ENCODE data around the gene PBLD.
"Not testable (repeated sequence)": the region's sequence is repeated elsewhere in the genome, so short reads cannot be mapped to it uniquely, and the experiment has no call there.

PBLD gene

DNA sequence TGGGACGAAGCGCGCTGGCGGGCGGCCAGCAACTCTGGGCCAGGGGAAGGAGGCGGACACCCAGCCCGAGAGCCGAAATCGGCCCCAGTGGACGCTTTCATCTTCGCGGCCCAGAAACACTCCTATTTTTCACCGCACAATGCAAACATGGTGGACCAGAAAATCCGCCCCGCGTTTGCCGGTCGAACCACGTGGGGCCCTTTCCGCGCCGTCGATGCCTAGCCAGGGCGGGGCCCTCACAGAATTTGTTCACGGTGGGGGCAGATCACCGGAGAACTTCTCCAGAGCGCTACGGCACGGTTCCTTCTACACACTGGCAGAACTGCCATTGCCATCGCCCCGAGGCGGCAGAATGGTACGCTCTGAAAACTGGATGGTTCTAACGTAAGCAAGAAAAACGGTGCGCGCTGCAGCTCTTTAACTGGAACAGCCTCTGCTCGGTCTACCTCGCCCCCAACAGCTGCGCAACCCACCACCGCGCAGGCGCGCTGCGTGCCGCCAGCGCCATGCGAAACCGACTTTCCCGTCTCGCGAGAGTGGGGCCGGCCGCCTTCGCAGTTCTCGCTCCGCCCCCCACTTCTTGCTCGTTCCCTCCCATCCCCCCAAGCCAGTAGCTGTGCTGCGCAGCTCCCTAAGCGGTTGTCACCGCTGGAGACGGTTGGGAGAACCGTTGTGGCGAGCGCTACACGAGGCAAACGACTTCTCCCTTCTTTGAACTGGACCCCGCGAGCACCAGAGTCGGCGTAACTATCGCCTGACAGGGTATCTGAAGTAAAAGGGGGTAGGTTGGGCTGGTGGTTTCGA, 1.1 kb downstream of the PBLD start, which contains the start of gene HNRNPH3:
HNRNPH3 (plus strand) TSS at position 610 of the 804 bp plus-strand sequence. CDS start 5,158 bp downstream, outside the sequence.
- peak; percentile 81 to 98 (median 95) for DNase-seq

DNA sequence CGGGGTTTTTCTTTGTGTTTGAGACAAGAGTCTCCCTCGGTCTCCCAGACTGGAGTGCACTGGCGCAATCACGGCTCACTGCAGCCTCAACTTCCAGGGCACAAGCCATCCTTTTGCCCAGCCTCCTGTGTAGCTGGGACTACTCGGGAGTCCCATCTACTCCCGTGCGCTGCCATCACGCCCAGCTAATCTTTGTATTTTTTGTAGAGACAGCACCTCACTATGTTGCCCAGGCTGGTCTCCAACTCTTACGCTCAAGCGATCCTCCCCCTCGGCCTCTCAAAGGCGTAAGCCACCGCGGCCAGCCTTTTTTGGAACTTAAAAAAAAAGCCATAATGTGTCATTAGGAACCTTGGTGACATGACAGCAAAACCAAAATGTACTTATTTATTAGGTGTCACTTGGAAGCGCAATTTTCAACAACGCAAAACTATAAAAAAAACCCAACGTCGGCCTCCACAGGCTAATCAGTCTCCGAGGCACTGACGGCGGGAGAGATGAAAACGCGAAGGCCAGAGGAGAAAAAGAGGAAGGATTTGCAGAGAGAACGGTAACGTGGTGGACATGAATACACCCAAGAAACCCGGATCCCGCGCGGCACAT, 1.8 kb downstream of the PBLD start:
- DNase-seq: peak in 30 of 51 donors; percentile 8 to 89 (median 38)

DNA sequence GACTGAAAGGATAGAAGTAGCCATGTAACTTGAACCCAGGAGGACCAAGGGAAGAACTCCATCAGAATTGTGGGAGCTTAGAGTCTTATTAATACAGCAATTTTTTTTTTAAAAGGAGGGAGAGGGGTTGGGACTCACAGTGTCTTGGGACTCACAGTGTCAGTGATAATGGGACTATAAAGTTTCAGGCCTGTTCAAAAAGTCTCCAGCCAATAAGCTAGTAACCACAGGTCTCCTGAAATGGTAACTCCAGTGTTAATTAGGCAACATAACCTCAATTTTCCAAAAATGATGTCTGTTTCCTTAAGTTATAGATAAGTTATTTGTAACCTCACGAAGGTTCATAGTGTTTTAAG, 3.2 kb downstream of the PBLD start:
- no peak for DNase-seq

DNA sequence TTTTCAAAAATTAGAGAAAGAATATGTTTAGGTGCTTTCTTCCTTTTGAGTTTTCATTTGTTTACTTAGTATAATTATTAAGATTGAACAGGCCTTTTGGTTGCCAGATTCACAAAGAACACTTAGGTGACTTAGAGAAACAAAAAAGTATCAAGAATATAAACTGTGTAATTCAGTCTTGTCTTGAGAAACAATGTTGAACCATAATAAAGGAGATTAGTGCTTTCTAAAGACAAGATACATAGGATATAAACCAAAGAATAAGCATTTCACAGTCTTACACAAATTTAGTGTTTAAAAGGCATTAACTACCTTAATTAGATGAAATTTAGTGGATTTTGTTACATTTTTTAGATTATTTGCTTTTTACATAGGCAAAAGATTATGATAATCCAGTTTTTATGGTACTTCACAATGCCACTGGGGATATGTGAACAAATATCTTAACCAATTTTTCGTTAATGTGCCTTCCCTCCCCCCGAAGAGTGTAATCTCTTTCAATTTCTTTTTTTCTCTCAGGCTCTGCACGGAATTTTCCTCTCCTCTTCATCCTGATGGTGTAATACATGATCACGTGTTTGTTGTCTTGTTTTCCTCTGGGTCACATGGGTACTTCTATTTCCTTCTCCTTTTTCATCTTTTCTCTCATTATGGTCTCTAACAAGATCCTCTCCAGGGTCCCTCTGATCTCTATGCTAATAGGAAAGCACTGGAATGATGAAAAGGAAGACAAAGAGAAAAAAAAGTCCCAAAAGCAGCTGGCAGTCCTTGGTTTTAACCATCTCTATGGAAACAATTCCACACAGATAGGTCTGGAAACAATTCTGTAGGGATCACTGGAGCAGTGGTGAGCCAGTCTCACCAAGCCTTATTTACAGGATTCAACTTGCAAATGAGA, 4.6 kb downstream of the PBLD start:
- peak in 9 of 51 donors; percentile 8 to 89 (median 42) for DNase-seq

DNA sequence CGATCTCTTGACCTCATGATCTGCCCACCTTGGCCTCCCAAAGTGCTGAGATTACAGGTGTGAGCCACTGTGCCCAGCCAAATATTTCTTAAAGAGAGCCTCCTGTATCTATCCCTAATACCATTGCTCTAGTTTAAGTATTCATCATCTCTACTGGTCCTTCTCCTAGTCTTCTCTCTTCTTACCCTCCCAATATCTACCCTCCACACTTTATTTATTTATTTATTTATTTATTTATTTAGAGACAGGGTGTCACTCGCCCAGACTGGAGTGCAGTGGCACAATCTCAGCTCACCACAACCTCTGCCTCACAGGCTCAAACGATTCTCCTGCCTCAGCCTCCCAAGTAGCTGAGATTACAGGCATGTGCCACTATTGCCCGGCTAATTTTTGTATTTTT, 8.3 kb downstream of the PBLD start:
- DNase-seq: not testable (repeated sequence)

DNA sequence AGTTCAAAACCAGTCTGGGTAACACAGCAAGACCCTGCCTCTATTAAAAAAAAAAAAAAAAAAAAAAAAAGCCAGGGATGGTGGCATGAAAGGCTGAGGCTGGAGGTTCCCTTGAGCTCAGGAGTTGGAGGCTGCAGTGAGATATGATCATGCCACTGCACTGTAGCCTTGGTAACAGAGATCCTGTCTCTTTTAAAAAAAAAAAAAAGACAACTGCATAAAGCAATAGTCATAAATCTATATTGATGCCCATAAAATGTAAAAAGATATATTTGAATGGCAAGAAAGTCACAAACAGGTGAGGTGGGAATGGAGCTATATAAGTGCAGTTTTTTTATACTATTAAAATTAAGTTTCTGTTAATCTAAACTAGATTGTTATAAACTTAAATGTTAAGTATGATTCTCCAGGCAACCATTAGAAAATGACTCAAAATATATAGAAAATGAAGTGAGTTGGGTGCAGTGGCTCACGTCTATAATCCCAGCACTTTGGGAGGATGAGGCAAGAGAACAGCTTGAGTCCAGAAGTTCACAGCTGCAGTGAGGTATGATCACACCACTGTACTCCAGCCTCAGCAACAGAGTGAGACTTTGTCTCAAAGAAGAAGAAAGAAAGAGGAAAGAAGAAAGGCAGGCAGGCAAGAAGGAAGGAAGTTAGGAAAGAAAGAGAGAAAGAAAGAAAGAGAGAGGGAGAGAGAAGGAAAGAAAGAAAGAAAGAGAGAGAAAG, 14.2 kb downstream of the PBLD start:
- DNase-seq: no peak

DNA sequence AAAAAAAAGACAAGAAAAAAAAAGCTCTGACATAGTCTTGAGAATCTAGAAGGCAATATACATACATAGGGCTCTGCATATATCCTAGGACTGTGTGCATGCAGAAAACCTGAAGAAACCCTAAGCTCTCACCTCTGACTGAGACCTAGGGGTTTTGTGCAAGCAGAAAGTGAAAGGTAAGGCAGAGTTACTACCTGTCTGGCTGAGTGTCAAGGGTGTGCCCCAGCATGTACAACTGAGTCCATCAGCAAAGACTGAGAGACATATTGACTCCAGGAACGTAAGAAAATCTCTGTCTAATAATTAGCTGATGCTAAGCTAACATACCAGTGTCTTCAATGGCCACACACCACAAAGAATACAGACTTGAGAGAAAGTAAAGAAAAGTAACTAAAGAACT, 17.1 kb downstream of the PBLD start:
- no peak for DNase-seq

DNA sequence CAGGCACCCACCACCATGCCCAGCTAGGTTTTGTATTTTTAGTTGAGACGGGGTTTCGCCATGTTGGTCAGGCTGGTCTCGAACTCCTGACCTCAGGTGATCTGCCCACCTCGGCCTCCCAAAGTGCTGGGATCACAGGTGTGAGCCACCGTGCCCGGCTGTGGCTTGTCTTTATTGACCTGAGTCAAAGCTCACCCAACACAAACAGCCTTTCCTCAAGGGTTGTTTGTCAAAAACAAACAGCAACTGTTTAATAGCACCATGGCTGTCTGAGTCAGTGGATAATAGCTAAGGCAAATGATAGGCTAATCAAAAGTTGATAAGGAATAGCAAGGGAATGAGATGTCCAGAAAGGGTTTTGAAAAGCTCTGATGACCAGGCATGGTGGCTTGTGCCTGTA, 17.8 kb downstream of the PBLD start:
- not testable (repeated sequence) for DNase-seq

DNA sequence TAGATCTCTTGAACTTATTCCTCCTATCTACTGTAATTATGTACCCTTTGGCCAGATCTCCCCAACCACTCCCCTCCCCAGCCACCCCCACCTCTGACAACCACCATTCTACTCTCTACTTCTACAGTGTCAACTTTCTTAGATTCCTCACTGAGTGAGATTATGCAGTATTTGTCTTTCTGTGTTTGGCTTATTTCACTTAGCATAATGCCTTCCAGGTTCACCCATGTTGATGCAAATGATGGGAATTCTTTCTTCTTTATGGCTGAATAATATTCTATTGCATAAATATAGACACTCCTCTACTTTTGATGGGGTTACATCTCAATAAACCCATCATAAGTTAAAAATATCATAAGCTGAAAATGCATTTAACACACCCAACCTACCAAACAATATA, 22.2 kb downstream of the PBLD start:
- DNase-seq: no peak

DNA sequence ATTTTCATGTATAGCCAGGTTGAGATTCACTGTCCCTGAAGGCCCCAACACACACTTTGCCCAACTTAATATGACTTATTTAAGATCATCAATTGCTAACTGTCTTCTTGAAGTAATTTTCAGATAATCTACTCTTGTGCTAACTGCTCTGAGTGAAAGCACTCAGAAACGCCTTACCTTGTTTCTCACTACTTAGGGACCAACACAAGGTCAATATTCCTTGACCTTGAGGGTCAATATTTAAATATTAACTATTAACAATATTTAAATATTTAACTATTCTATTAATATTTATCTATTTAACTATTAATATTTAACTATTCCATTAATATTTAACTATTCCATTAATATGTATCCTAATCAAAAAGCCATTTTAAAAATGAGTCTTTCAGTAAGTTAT, 26.9 kb downstream of the PBLD start:
- DNase-seq: no peak

DNA sequence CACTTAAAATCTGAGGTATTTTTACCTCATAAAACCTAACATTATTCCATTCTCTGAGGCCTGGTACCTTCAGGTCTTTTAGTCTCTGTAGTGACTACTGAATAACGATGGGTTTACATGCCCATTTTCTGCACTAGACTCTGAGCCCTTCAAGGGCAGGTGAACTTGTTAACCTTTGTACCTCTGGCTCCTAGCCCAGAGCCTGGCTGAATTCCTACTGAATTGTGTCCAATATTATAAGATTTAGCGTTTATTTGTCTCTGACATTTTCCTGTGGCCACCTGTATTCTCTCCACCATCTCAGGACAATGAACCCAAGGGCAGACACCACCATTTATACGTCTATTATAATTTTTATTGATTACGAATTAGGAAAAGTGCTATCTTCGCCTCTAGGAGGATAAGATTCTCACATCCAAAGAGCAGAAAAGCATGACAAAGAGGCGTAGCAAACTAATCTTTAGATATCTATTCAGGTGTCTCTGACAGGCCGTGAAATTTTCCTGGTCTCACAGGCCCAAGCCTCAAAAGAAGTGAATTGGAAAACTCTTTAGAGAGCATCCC, 28.8 kb downstream of the PBLD start:
- DNase-seq: no peak

DNA sequence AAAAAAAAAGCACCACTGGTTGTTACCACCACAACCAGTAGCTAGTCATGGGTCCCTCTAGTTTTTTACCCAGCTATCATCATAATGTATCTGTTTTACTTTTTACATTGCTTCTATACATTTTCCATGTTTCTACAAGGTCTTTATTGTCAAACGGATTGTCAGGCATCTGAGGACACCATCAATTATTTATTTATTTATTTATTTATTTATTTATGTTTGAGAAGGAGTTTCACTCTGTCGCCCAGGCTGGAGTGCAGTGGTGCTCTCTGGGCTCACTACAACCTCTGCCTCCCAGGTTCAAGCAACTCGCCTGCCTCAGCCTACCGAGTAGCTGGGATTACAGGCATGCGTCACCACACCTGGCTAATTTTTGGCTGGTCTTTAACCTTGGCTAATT, 29.9 kb downstream of the PBLD start:
- DNase-seq: no peak

DNA sequence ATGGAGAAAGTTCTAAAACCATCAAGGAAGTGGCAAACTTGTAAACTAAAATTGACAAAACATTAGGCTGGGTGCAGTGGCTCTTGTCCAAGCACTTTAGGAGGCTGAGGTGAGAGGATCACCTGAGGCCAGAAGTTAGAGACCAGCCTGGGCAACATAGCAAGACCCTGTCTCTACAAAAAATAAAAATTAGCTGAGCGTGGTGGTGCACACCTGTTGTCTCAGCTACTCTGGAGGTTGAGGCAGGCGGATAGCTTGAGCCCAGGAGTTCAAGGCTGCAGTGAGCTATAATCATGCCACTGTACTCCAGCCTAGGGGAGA, 30.3 kb downstream of the PBLD start:
- DNase-seq: no peak

DNA sequence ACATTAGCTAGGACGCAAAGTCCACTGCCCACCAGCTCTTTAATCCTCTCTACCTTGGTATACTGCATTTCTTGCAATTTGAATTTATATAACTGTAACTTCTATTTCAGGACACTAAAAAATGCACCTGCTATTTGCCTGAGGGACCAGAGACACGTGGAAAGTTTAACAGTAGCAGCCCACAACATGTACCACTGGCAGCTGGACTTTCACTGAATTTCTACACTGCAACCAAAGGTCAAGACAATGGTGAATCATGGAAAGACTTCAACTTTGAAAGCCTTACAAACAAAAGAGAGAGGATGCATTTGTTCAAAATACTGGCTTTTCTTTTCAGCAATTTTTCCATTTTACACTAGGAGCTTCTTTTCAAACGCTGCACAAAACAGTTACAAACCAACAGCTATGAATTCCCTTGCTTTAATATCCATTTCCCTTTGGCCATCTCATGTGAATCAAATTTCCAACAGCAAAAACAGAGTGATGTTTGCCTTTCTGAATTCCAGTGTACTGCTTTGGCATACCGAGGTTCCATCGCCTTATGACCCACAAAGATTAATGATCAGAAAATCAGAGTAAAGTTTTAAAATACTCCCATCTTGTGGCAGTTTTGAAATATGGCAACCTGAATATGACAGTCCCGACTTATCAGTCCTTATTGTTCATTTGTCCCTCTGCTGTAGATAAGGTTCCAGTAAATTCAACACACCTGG, 30.8 kb downstream of the PBLD start:
- DNase-seq: peak in 2 of 51 donors; percentile 4 to 37

DNA sequence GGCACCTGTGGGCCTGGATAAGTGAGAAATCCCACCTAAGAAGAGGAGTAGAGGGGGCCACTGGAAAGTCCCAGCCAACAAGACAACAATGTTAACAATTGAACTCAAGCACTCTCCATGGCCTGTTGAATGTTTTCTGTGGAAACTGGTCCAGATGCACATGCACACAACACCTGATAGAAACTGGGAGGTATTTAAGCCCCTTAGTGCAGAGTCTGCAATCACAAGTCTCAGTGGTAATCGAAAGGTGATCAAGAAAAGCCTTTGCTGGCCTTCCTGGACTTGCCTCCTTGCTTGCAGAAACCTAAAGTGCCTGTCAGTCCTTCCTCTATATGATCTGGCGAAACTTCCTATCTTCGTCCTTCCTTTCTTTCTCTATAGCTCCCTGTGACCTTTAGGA, 31.4 kb downstream of the PBLD start:
- DNase-seq: no peak

DNA sequence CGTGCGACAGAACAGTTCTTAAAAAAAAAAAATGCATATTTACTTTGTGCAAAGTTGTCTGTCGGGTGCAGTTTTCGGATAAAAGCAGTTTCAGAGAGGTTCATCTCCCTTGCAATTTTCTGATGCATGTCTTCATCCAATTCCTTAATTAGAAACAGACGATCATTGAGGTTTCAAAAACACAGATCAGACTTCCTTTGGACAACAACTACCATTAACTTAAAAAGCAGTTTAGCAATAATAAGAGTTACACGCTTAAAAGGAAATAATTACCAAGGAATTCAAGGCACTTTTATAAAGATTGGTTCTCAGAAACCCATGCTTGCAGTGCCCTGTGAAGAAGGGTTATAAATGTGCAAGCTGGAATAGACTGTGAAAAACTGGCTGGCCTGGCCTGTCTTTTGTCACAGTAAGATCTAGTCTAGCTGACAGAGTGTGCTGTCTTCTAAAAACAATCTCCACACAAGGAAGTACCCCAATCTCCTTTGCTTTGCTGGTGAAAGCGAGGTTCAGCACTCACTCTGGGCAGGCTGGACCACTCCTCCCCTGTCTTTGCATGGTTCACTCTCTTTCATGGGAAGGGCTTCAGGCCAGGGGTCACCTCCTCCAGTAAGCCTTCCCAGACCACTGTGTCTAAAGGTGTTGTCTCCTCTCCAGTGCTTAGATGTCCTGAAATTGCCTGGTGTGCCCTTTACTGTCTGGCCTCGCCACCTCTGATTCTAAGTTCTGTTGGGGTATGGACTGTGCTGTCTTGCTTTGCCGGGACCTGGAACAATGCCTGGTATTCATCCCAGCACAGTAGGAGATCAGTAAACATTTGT, 35.7 kb downstream of the PBLD start:
- no peak for DNase-seq

DNA sequence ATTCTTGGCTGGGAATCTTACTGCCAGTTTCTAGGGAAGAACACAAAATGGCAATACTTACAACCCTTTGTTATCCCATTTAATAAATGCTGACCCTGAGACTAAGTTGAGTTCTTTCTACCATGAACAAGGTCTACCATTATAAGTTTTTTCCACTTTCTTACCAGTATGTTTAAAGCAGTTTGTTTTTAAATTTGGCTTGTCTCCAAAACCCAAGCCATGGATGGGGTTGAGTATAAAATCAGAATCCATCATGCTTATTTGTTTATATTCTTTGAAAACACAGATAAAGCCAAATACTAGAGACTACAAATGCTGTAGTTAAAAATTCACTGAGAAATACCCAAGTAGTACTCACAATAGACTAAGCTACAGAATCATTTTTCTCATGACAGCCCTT, 42.0 kb downstream of the PBLD start:
- no peak for DNase-seq

DNA sequence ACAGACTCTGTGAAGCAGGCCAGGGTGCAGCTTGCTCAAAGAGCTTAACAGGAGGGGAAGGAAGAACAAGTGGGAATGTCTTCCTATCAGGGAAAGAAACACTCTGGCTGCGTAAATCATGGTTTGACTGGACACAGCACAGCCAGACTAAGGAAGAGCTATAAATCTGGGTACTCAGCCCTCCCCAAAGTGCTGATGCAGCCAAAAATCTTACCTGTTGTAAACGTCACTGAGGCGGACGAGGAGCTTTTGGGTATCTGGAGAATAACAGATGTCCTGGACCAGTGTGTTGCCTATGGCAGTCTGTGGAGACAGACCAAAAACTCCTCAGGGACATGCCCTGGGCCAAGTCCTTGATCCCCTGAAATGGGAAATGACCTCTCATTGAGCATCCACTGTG, 44.0 kb downstream of the PBLD start:
- DNase-seq: no peak

Data from hypothalamus (tissue), 51 donors.